Glutamatergic neuron (in vitro differentiated cells): ENCODE data around the gene ASB10. TPM values are rescaled to one million over a fixed set of nuclear protein-coding genes. Genes with fewer than 3 reads are reported as not detected.

ENCODE experiments used
- DNase-seq: peaks from one replicate; pipeline ENCODE4 v3.0.0; 2022
- H3K27ac Mint-ChIP-seq: one replicate; pipeline ENCODE4 v1.8.0; 2020; ENCODE audit warnings: mild to moderate bottlenecking, mixed read lengths, inconsistent platforms; ENCODE audit not compliant: unreplicated experiment
- H3K27me3 Mint-ChIP-seq: one replicate; pipeline ENCODE4 v1.8.0; 2020; ENCODE audit warnings: mild to moderate bottlenecking, moderate library complexity, mixed read lengths, inconsistent platforms; ENCODE audit not compliant: unreplicated experiment
- H3K36me3 Mint-ChIP-seq: one replicate; pipeline ENCODE4 v1.8.0; 2020; ENCODE audit warnings: mild to moderate bottlenecking, mixed read lengths, inconsistent platforms; ENCODE audit not compliant: unreplicated experiment
- H3K4me1 Mint-ChIP-seq: one replicate; pipeline ENCODE4 v1.8.0; 2020; ENCODE audit warnings: mild to moderate bottlenecking, low read depth, mixed read lengths, inconsistent platforms; ENCODE audit not compliant: unreplicated experiment
- H3K4me3 Mint-ChIP-seq: one replicate; pipeline ENCODE4 v1.8.0; 2020; ENCODE audit warnings: mild to moderate bottlenecking, mixed read lengths, inconsistent platforms; ENCODE audit not compliant: unreplicated experiment
- H3K9me3 Mint-ChIP-seq: one replicate; pipeline ENCODE4 v1.8.0; 2020; ENCODE audit warnings: mild to moderate bottlenecking, moderate library complexity, mixed read lengths, inconsistent platforms; ENCODE audit not compliant: unreplicated experiment
- total RNA-seq: library from RNA; stranded (reverse); fragmentation: NEBNext Ultra II Directional; extraction: Animal tissue kit (Norgen Biotek cat#: 25700); gene quantifications from one replicate; pipeline ENCODE4 v1.2.1, GENCODE V29; 2021; ENCODE audit not compliant: unreplicated experiment
- TF ChIP-seq, protein P1 (sequence below): fragments of 200-600 bp; sonication (generic); IDR thresholded peaks from one replicate; pipeline ENCODE4 v1.5.0; 2021; ENCODE audit not compliant: partially characterized antibody, unreplicated experiment

Gene ASB10
- total RNA-seq, 1 donor from 2014 or later, result not detected

DNA sequence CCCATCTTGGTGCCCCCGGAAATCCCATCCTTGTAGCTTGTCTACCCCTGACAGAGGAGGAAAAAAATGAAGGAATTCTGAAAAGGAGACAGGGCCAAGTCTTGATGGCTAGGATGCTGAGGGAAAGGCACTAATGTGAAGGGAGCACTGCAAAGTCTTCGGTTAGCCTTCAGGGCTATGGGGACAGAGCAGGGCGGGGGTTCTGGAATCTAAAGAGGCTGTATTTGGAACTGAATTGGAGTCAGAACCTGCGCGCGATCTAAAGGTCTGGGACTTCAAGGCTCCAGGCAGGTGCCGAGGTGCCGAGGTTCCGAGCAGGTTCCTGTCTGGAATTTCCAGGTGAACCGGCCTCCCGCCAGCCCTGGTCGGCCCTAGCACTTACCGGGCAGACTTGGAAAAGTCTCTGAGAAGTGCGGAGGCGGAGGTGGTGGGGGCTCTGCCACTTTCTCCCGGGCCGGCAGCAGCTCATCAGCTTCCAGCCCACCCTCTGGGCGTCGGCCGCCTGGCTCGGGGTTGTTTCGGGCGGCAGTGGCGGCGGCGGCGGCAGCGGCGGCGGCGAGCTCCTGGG lies 20.3 kb downstream of the ASB10 start:
- DNase-seq, result peak; percentile 46

DNA sequence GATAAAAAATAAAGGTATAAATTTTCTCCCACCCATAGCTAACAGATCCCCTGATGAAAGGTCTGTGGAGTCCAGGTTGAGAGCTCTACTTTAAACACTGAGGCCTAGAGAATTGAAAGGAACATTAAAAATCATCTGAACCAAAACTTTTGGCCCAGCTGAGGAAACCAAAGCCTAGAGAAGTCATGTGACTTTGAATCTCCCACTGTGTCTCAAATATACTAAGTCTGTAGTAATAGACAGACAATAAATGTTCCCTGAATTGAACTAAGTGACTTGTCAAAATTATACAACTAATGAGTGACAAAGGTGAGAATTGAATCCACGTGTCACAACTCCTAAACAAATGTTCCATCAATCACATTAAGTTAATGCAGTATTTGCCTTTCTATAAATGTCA lies 25.3 kb downstream of the ASB10 start:
- peaks cover 2% of the 10 kb centered on the region for H3K9me3 Mint-ChIP-seq
- H3K36me3 Mint-ChIP-seq, result no peaks in the 10 kb centered on the region
- peaks cover 2% of the 10 kb centered on the region for H3K4me1 Mint-ChIP-seq

More for the DNA sequence above, 20.3 kb downstream of the ASB10 start:
- Mint-ChIP-seq H3K36me3 (no peaks in the 10 kb centered on the region), H3K9me3 (peaks cover 11% of the 10 kb centered on the region), H3K4me3 (peak overlapping the region; percentile 74), H3K27me3 (peaks cover 20% of the 10 kb centered on the region), H3K4me1 (peaks cover 12% of the 10 kb centered on the region), H3K27ac (no peak overlapping the region)
- TF ChIP-seq, protein P1, sequence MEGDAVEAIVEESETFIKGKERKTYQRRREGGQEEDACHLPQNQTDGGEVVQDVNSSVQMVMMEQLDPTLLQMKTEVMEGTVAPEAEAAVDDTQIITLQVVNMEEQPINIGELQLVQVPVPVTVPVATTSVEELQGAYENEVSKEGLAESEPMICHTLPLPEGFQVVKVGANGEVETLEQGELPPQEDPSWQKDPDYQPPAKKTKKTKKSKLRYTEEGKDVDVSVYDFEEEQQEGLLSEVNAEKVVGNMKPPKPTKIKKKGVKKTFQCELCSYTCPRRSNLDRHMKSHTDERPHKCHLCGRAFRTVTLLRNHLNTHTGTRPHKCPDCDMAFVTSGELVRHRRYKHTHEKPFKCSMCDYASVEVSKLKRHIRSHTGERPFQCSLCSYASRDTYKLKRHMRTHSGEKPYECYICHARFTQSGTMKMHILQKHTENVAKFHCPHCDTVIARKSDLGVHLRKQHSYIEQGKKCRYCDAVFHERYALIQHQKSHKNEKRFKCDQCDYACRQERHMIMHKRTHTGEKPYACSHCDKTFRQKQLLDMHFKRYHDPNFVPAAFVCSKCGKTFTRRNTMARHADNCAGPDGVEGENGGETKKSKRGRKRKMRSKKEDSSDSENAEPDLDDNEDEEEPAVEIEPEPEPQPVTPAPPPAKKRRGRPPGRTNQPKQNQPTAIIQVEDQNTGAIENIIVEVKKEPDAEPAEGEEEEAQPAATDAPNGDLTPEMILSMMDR, result peak; percentile 20

DNA sequence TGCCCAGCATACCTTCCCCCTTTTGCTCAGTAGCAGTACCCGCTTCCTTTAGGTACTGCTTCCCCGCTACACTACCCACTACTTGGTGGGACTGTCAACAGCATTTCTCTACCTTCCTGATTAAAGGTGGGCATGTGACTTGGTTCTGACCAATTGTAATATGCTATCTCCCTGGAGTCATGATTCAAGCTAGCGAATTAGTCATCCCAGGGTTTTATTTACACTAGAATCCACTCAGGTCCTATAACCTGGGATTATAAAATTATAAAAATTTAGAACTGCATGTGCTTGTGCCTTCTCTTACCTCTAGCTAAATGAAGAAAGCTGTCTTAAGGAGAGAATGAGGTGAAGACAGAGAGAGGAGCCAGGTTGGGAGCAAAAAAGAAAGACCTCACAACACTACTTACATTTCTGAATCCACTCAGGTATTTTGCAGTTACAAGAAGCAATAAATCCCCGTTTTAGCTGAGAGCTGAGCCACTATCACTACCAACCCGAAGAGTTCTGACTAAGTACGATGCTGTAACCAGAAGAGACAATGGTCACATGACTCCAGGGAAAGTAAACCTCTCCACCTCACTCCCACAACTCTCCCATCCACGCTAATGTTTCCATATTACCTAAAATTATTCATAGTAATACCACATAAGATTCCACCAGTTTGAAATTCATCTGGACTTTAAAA lies 29.3 kb downstream of the ASB10 start:
- Mint-ChIP-seq H3K27me3 (peaks cover 3% of the 10 kb centered on the region), H3K4me1 (no peaks in the 10 kb centered on the region), H3K36me3 (no peaks in the 10 kb centered on the region), H3K9me3 (peaks cover 2% of the 10 kb centered on the region), H3K4me3 (no peak overlapping the region), H3K27ac (no peak overlapping the region)
- TF ChIP-seq, protein P1, result no peak
- no peak for DNase-seq

More for the DNA sequence above, 25.3 kb downstream of the ASB10 start:
- no peak for DNase-seq
- Mint-ChIP-seq H3K4me3 (no peak overlapping the region), H3K27me3 (peaks cover 8% of the 10 kb centered on the region), H3K27ac (no peak overlapping the region)
- TF ChIP-seq, protein P1, result no peak

DNA sequence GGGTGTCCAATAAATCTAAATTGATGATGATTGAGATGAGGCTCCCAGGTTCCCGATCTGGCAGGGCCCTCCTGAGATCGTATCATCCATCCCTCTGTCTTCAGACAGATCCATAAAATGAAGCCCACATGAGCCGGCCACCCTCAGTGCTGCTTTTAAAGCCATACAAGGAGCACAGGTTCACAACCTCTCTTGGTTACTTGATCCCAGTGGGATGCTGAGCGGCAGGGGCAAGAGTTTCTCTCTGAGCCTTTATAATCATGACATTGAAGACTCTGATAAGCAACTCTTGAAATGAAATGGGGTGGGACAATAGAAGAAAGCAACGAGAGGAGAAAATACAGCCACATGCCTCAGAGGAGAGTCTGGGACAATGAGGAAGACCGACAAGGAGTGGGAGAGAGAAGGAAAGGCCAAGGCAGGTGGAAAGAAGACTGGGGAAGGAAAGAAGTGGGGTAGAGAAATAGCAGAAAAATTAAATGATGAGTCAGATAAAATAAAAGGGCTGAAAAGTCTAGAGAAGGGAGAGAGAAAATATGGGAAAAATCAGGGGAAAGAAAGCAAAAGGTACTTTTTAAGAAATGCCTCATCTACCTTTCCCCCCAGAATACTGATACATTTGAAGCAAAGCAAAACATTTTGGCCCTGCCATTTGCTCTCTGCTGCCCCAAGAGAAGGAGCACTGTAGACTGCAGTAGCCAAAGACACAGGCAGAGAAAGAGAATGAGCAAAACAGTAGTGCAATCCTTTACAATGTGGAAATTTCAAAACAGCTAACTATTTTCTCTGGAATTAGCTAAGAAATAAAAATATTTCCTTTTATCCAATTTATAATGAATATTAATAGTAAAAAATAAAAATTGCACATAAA lies 34.2 kb downstream of the ASB10 start:
- peaks cover 7% of the 10 kb centered on the region for H3K9me3 Mint-ChIP-seq
- H3K27me3 Mint-ChIP-seq, result peaks cover 6% of the 10 kb centered on the region
- TF ChIP-seq, protein P1, result no peak
- no peak overlapping the region for H3K4me3 Mint-ChIP-seq
- DNase-seq, result no peak
- no peaks in the 10 kb centered on the region for H3K36me3 Mint-ChIP-seq
- no peak overlapping the region for H3K27ac Mint-ChIP-seq
- no peaks in the 10 kb centered on the region for H3K4me1 Mint-ChIP-seq

DNA sequence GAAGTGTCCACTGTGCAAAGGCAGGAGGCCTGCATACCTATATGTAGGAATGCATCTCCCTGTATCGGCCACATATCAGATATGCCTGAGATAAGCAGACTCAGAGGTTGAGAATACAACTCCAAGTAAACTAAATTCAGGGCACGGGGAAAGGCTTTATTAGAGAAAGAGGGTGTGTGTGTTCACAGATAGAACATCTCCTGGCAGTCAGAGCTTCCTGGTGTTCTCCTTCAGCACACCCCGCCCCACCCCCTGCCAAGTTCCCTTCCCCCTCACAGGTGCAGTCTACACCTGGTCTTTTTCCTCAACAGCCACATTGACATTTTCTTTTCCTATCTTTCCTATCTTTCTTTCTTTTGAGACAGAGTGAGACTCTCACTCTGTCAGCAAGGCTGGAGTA lies 36.7 kb downstream of the ASB10 start:
- no peak for DNase-seq
- Mint-ChIP-seq H3K27ac (no peak overlapping the region), H3K27me3 (peaks cover 6% of the 10 kb centered on the region), H3K4me3 (no peak overlapping the region), H3K9me3 (peaks cover 18% of the 10 kb centered on the region), H3K4me1 (no peaks in the 10 kb centered on the region), H3K36me3 (no peaks in the 10 kb centered on the region)
- TF ChIP-seq, protein P1, result no peak
